Right atrium auricular region (tissue), 2 donors: ENCODE measurements around the gene PIK3C2G. TPM values are rescaled to one million over a fixed set of nuclear protein-coding genes. Genes with fewer than 3 reads are reported as not detected.

Experiments used
- DNase-seq: peaks from one replicate; pipeline ENCODE4 v3.0.0-alpha.2; 2019; ENCODE audit warnings: low spot score
- H3K27ac ChIP-seq, 2 donors: fragments of 200-600 bp; sonication (generic); 1 replicate in 1 of 2; 2 replicates in 1 of 2; pipeline ENCODE4 v1.5.1; 2016 to 2019
- H3K27me3 ChIP-seq, 2 donors: fragments of 200-600 bp; sonication (generic); one replicate each; pipeline versions ENCODE4 v1.5.1 to v1.6.0; 2017 to 2019
- H3K36me3 ChIP-seq: fragments of 200-600 bp; sonication (generic); one replicate; pipeline ENCODE4 v1.5.1; 2016
- H3K4me1 ChIP-seq, 2 donors: fragments of 200-600 bp; sonication (generic); one replicate each; pipeline versions ENCODE4 v1.5.1 to v1.6.0; 2017 to 2019
- H3K4me3 ChIP-seq, 2 donors: fragments of 200-600 bp; sonication (generic); 1 replicate in 1 of 2; 2 replicates in 1 of 2; pipeline ENCODE4 v1.5.1; 2017 to 2019; ENCODE audit warnings: mild to moderate bottlenecking in 1 of 2, moderate library complexity in 1 of 2
- H3K9me3 ChIP-seq, 2 donors: fragments of 200-600 bp; sonication (generic); one replicate each; pipeline ENCODE4 v1.5.1; 2019
- CTCF ChIP-seq, 2 donors: fragments of 200-600 bp; sonication (generic); IDR thresholded peaks; one replicate each; pipeline ENCODE4 v1.5.1; 2019; ENCODE audit warnings: antibody characterized with exemption in 2 of 2
- total RNA-seq, 2 donors: library from RNA; depleted of rRNA; stranded (reverse); fragments of >200 nt; gene quantifications; one replicate each; pipeline ENCODE4 v1.1.0, GENCODE V29; 2016

The PIK3C2G gene
- total RNA-seq, 2 donors from 2014 or later = not detected

- Histone ChIP-seq H3K36me3 (no peaks in the 10 kb centered on the region), H3K27me3 (no peaks in the 10 kb centered on the region), H3K4me3 (no peak overlapping the region), H3K4me1 (no peaks in the 10 kb centered on the region), H3K27ac (no peak overlapping the region), H3K9me3 (no peaks in the 10 kb centered on the region)
- no peak for TF ChIP-seq CTCF (IDR thresholded peaks at IDR 0.05)
- DNase-seq = no peak
Observed at GRCh38 chr12:18294889-18295288, 33.6 kb downstream of the PIK3C2G start.

- no peak for TF ChIP-seq CTCF (IDR thresholded peaks at IDR 0.05)
- Histone ChIP-seq H3K27me3 (no peaks in the 10 kb centered on the region), H3K36me3 (no peaks in the 10 kb centered on the region), H3K27ac (peak overlapping the region; percentile 10 to 26), H3K9me3 (peaks cover 0 to 11% of the 10 kb centered on the region in 2 donors), H3K4me1 (no peaks in the 10 kb centered on the region), H3K4me3 (peak overlapping the region; percentile 14)
- no peak for DNase-seq
Observed at GRCh38 chr12:18296201-18296908, 35.0 kb downstream of the PIK3C2G start.

DNA sequence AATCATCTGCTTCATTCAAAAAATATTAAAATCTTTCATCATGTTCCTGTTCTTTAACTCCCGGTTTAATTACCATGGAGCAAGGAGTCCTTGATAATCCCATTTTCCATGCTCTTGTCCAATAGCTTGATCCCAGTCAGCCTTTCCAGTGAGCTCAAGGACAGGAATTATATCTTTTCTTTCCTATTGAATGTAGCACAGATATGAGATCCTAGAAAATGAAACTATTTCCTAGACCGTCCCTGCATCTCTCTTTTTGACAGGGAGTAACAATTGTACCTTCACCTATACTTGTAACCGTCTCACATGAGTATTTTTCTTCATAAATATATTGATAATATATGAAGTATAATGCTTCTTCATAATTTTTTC, 35.6 kb downstream of the PIK3C2G start:
- DNase-seq = no peak
- peak overlapping the region; percentile 10 to 26 for H3K27ac ChIP-seq
- H3K36me3 ChIP-seq = no peaks in the 10 kb centered on the region
- H3K4me1 ChIP-seq = no peaks in the 10 kb centered on the region
- peaks cover 0 to 17% of the 10 kb centered on the region in 2 donors for H3K9me3 ChIP-seq
- no peak for TF ChIP-seq CTCF (IDR thresholded peaks at IDR 0.05)
- no peaks in the 10 kb centered on the region for H3K27me3 ChIP-seq
- H3K4me3 ChIP-seq = peak overlapping the region; percentile 14

GRCh38 chr12:18297902-18298301, 36.6 kb downstream of the PIK3C2G start:
- H3K36me3 ChIP-seq = no peaks in the 10 kb centered on the region
- H3K4me3 ChIP-seq = no peak overlapping the region
- H3K27me3 ChIP-seq = no peaks in the 10 kb centered on the region
- H3K4me1 ChIP-seq = no peaks in the 10 kb centered on the region
- no peak for DNase-seq
- TF ChIP-seq CTCF (IDR thresholded peaks at IDR 0.05) = no peak
- H3K27ac ChIP-seq = no peak overlapping the region
- peaks cover 0 to 23% of the 10 kb centered on the region in 2 donors for H3K9me3 ChIP-seq

- TF ChIP-seq CTCF (IDR thresholded peaks at IDR 0.05) = no peak
- H3K36me3 ChIP-seq = no peaks in the 10 kb centered on the region
- peaks cover 0 to 23% of the 10 kb centered on the region in 2 donors for H3K9me3 ChIP-seq
- H3K27ac ChIP-seq = no peak overlapping the region
- no peak for DNase-seq
- no peaks in the 10 kb centered on the region for H3K4me1 ChIP-seq
- H3K27me3 ChIP-seq = no peaks in the 10 kb centered on the region
- no peak overlapping the region for H3K4me3 ChIP-seq
Observed at GRCh38 chr12:18302809-18303430, 41.6 kb downstream of the PIK3C2G start.
